ENCODE results near the gene RADIL.

The RADIL gene

DNA sequence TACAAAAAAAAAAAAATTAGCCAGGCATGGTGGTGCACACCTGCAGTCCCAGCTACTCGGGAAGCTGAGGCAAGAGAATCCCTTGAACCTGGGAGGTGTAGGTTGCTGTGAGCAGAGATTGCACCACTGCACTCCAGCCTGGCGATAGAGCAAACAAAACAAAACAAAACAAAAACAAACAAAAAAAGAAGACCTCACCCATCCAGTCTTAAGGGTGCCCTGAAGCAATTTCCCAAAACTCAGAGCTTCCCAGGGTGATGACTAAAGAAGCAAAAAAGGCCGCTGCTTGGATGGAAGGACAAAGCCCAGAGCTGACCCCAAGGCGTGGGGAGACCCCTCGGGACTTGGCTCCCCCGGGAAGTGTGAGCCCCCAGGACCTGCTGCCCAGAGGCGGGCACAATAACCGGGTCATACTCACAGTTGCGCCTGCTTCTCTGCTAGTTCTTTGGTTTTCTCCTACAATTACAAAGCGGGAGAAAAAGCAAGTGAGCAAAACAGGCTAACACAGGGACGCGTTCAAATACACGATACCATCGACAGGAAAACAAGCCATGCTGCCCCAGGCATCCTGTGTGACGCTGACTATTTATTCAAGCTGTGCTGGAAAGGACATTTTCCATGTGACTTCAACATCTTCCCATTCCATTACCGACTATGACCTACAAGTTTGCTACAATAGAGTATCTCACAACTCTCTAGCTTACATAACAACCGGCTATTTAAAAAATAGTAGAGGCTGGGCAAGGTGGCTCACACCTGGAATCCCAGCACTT, 51.6 kb downstream of the RADIL start:
- DNase-seq (ENCODE audit: low read depth, low spot score) = no peak

DNA sequence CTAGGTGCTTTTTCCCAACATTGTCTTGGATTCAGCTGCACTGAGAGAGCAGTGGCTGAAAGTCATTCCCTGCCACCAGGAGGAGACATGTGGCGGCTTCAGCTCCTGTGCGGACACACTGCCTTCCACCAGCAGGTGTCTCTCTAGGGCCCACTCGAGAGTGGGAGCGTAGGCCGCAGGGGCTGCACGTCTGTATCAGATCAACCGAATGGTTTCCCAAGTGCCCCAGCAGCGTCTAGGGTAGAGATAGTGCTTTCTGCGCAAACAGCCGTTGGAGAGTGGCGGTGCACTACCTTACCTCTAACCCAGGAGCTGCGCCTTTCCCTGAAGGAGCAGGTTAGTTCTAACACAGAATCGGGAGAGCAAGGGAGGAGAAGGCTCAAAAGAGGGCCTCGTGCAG, 53.3 kb downstream of the RADIL start:
- DNase-seq (ENCODE audit: low read depth, low spot score) = peak; percentile 20

DNA sequence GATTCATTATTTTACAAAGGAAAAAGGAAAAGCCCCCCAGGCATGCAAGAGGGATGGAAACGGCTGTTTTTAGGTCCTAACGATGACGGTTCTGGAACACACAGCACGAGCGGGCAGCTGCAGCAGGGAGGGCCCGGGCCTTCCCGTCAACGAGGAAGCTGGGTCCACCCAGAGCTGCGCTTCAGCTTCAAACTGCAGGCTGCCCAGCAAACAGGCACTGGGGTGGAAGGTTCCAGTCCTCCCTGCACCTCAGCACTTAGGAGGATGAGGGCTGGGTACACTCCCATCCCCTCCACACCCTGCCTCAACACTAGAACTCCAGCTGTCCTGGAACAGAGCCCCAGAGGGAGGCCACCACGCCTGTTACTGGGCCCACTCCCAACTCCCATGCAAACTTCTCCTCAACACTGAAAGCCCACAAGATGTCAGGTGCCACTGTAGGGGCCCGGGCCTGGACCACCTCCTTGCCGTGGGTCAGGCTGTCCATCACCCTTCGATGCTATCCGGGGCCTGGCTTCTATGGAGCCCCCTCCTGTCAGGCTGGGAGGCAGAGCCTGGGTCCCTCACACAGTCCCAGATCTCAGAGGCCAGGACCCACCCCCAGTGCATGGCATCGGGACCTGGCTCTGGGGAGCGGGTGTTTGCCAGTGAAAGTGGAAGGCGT, 54.7 kb downstream of the RADIL start:
- no peak for DNase-seq (ENCODE audit: low read depth, low spot score)

DNA sequence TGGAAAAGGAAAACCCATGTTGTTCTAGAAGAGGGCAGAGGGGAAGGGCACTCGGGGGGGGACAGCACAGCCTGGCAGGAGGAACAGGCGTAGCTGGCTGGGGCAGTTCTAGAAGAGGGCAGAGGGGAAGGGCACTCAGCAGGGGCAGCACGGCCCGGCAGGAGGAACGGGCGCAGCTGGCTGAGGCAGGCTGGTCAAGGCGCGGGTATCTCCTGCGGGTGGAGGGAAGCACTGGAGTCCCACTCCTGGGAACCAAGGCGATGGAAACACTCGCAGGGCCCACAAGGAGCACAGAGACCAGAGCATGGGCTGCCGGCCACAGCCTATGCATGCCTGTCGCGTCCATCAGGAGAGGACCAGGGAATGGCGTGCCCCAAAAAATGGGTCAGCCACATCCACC, 58.4 kb downstream of the RADIL start:
- no peak for DNase-seq (ENCODE audit: low read depth, low spot score)

DNA sequence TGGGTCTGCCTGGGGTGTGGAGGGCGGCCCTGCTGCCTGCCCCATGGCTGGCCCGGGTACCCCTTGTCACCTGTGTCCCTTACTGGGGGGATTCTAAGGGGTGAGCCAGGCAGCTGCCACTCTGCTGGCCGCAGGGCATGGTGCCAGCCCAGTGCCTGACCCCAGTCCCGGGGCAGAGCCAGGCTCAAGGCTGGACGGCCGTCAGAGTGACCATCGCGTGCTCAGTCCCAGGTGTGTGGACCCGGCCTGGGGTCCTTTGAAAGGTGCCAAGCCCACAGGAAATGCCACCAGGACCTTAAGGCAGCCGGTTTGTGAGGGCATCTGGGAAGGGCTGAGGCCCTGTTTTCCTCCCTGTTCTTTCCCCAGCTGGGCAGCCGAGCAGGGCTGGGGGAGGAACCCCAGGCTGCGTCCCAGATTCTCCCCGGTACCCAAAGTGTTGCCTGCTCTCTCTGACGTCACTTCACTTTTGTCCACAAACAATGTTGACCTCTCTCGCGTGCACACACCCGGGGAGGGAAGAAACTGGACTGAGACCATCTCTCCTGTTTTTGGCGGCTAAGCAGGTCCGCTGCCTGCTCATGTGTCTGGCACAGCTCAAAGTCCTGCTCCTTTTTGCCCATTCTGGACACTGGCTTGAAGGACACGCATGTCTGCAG, 59.3 kb downstream of the RADIL start:
- no peak for DNase-seq (ENCODE audit: low read depth, low spot score)

DNA sequence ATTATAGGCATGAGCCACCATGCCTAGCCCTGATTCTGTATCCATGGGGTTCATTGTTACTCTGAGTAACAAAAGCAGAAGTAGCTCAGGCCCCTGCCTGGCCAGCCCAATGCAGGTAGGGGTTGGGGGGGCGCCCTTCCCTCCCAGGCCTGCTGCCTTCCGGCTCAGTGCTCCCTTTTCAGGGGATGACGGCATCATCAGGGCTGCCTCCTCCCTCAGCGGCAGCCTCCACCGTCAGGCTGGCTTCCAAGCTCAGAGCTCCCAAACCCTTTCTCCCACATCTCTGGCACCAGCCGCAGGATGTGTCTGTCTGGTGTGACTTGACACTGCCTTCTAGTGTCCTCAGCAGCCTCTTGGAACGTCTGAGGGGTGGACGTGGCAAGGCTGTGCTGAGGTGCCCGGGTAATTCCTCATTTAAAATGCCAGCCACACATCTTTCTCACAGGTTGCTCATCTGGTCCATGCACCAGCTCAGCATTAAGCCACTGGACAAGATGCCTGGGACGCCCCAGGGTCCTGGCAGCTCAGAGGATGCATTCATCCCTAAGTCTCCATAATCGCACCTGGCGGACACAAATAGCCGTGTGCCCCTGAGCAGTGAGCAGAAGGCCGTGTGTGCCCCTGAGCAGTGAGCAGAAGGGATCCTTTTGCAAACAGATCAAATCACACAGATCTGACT, 59.9 kb downstream of the RADIL start:
- no peak for DNase-seq (ENCODE audit: low read depth, low spot score)

DNA sequence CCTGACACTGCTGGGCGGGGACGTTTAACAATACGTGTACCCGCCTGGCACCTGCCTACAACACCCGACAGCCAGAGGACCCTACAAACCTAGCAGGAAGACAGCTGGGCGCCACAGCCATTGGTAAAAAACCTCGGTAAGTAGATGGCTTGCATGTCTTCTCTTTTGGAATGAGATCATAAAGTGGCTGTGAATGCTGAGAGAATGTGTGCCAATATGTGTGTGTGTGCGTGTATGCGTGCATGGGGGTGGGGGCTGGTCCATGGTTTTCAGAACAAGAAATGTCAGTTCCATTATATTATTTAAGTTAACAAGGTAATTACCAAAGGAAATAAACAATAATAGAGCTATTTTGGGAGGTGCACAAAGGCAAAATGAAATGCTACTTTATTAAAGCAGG, 60.8 kb downstream of the RADIL start:
- no peak for DNase-seq (ENCODE audit: low read depth, low spot score)

DNA sequence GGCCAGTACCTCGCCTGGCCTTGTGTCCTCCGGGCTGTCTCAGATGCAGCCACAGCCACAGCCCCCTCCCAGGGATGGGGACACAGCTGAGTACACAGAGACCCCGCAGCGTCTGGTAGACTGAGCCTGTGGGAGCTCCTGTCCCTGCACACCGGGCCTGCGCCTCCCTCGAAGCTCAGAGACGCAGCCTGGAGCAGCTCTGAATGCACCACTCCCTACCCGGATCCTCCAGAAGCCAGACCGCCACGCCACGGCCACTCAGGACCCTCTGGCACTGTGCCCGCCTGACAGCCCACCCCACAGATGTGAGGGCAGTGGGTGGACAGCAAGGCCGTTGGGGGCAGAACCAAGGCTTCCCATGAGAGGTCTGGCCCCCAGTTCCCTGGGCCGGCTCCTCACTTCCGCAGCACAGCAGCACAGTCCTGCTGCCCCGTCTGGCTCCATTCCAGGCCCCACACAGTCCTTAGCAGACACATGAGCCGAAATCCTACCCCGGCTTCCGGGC, 62.5 kb downstream of the RADIL start:
- no peak for DNase-seq (ENCODE audit: low read depth, low spot score)

DNA sequence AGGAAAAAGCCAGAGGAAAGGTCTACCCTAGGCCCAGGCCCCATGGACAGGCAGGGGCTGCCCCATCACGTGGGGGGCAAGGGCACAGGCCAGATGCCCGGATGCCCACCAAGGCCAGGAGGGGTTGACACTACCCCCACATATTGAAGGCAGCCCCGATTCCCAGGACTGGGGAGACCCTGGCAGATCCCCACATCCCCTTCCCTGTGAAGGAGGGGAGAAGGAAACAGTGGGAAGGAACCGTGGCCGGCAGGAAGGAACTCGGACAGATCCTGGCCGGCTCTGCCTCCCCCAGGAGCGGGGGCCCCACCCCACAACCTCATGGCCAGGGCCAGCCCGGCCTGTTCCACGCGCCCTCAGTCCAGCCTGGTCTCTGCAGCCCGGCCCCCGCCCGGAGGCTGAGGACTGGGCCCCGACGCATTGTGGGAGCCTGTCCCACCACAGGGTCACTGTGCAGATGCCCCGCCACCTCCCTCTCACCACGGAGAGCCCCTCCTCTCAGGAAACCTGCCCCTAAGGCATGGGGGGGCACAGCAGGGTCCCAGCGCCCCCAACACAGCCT, 63.0 kb downstream of the RADIL start:
- DNase-seq (ENCODE audit: low read depth, low spot score) = no peak

DNA sequence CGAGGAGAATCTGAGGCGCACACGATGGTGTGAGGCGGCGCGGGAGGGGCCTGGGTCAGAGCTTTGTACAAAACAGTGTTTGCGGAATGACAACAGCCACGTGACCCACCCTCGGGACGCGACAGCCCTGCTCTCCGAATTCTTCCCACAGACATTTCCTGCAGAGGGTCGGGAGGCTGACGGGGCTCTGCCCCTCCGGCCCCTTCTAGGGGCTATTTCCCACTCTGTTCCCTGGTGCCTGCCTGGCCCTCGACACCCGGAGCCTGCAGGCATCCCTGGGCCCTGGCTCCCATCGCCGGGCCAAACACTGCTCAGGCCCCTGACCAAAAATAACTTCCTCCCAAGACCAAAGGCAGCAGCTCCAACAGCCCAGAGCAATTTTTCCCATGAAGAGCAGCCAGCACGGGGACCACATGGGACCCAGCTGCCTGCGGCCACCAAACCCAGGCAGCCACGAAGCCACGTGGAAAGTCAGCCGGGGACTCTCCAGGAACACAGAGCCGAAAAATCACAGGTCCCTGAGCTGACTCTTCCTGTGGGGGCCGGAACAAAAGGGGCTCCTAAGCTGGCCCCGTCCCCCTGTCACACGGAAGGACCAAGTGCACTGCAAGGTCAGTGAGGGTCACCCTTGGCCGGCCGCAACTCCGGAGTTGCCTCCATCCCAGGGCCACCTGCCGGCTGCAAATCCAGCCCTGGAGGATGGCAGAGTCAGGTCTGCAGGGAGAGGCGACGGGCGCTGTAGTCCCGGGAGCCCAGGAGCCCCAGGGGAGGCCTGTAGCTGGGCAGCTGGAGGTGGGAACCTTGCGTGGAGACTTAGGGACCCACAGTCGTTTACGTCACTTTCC, 63.7 kb downstream of the RADIL start:
- no peak for DNase-seq (ENCODE audit: low read depth, low spot score)

DNA sequence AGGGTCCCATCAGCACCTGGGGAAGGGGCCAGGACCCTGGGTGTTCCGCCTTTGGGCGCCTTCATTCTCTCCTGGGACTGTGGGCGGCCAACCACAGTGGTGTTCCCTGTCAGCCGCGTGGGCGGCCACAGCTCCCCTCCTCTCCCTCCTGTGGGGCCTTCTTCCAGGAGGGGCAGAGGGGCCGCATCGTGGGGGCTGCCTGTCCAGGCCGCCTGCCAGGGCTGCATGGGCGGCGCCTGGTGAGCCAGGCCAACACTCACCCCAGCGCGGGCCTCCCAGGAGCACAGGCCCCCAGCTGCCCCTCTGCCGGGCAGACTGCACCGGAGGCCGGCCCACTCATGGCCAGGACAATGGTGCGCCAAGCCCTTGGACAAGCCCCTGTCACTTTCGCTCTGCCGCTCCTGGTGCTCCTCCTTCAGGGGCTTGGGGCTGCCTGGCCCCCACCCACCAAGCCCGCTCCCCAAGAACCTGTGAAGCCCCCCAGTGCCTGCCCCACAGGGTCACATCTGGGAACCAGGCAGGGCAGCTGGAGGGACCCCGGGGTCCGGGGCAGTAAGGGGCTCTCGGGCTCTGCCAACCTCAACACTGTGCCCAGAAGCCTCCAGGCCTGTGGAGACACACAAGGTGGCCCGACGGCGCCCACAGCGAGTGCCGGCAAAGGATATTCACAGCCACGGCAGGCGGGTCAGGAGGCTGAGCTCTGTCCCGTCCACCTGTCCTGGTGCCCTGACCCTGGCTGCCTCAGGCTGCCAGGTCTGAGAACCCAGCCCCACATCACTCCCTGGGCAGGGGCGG, 65.3 kb downstream of the RADIL start:
- no peak for DNase-seq (ENCODE audit: low read depth, low spot score)

DNA sequence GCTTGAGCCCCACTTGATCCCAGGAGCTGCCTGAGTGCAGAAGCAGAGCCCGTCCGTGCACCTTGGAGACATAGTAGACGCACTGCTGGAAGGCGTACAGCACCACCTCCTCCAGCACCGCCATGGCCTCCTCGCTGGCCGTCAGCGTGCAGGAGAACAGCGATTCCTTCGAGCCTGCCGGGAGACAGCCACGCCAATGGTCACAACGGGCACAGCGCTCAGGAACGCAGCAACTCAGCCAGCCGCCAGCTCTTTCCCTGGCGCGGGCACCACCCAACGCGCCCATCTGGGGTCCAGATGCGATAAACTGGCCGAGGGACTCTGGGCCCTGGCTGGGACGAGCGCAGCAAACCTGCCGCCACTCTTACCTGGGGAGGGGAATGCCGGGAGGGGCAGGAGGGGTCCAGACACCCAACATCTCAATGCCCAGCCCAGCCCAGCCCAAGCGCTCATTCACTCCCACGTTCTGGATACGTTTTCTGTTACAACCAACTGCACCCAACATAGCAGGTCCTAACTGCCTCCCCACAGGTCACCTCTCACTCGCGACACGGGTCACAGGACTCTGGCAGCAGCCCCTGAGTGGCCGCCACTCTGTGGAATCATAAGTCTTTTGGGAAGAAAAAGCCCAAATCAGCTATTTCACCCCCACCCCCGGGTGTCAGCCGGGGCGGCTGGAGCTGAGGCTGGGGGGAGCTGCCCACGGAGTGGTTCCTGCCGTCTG, 66.2 kb downstream of the RADIL start:
- DNase-seq (ENCODE audit: low read depth, low spot score) = no peak

DNA sequence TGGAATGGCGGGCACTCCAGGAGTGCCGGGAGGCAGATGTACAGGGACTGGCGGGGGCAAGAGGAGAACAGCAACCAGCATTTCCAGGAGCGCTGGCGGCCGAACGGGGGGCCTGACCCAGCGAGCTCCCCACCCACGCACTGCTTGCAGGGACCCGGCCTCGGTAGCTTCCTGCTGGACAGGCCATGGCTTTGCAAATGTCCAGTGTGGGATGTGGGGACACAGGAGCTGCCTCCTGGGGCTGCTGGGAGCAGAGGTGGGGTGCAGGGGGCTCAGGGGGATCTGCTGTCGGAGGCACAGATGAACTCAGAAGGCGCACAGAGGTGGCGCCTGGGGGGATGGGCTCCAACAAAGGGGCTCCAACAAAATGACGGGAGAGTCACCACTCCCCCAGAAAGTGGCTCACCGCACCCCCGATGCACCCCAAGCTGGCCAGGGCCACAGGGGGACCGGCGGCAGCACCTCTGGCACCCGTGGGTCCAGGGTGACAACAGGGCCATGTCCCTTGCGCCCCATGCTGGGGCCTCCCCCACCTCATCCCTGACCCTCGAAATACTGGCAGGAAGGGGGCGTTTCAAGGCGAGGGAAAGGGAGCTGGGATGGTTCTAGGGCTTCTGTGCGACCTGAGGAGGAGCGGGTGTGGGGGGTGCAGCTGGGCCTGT, 67.0 kb downstream of the RADIL start:
- DNase-seq (ENCODE audit: low read depth, low spot score) = no peak

DNA sequence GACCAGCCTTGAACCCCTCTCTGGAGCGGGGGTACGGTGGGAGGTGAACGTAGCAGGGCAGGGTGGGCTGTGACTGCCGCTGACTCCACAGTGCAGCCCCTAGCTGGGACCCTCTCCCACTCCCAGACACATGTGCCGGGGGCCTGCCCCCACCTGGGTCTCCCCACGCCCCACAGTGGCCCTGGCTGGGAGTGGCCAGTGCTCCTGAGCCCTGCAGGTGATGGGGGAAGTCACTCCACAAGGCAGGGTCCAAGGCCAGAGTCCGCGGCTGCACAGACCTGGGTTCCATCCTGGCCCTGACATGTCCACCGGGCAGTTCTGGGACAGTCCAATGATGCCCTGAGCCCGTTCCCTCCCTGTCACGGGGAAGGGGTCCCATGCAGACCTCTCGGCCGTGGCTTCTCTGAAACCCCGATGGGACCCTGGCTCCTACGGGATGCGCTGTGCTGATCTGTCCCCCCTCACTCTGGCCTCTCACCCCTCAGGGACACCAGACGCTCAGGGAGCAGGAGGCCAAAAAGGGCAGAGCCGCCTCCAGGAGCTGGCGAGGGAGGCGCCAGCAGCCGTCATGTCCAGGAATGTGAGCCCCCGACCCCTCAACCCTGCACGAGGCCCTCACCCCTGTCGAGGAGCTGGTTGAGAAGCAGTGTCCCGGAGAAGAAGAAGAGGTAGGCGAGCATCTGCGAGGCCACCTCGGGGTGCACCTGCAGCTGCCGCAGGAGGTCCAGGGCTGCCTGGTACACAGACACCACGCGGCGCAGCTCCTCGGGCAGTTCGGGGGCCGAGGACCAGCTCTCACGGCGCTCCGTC, 67.7 kb downstream of the RADIL start:
- DNase-seq (ENCODE audit: low read depth, low spot score) = no peak

DNA sequence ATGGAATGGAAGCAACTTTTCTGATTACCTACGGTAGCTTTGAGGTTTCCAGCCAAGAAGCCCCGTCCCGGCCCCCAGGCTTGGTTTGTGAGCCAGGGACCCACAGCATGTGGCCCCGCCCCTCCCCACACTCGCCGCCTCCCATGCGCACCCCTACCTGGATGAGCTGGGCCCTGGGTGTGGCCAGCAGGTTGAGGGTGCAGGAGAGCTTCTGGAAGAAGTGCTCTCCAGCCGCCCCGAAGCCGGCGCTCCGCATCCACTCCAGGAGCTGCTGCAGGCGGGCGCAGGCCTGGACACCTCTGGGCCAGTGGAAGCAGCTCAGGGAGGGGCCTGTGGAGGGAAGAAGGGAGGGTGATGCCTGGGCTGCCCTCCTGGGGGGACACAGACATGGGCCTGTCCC, 68.4 kb downstream of the RADIL start:
- no peak for DNase-seq (ENCODE audit: low read depth, low spot score)

DNA sequence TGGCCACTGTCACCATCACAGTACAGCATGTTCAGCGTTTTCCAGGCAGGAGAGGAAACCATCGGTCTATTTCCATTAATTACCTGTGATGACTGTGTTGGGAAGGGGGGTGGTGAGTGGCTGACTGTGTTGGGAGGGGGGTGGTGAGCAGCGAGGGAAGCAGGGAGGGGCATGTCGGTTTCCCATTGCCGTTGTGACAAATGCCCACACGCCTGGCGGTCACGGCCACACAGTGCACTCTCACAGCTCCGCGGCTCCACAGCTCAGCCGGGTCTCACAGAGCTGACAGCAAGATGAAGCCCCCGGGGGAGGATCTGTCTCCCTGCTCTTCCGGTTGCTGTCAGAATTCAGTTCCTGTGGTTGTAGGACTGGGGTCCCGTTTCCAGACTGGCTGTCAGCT, 69.1 kb downstream of the RADIL start:
- no peak for DNase-seq (ENCODE audit: low read depth, low spot score)

DNA sequence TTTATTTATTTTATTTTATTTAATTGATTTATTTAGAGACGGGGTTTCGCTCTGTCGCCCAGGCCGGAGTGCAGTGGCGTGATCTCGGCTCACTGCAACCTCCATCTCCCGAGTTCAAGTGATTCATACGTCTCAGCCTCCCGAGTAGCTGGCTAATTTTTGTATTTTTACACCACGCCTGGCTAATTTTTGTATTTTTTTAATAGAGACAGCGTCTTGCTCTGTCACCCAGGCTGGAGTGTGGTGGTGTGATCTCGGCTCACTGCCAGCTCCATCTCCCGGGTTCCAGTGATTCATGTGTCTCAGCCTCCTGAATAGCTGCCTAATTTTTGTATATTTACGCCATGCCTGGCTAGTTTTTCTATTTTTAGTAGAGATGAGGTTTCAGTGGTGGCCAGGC, 73.8 kb downstream of the RADIL start:
- DNase-seq (ENCODE audit: low read depth, low spot score) = no peak

DNA sequence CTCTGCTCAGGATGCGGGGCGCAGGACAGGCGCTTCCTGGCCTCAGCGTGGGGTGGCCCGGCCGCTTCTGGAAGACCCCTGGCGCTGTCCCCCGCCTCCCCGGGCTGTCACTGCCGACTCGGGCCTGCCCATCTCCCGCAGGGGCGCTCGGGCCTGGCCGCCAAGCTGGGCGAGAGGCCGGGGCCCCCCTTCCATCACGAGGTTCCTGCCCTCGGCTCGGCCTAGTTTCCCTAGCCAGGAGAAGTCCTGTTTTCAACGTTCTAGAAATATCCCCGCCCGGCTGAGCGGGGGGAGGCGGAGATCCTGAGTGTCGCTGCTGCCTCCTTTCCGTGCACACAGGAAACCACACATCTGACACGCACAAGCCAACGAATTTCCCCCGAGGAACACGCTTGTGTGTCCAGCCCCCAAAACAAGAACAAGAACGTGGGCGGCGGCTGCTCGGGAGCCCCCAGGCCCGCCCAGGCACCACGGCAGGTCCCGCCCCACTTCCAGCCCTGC, 74.4 kb downstream of the RADIL start:
- DNase-seq (ENCODE audit: low read depth, low spot score) = no peak
